Tibial artery (tissue), 4 donors: ENCODE data around the gene GNAS.

Experiments used
- DNase-seq, 2 donors: peaks; one replicate each; pipeline ENCODE4 v3.0.0-alpha.2; 2019
- H3K27ac ChIP-seq, 2 donors: fragments of 200-600 bp; sonication (generic) in 1 of 2; 1 replicate in 1 of 2; 2 replicates in 1 of 2; pipeline ENCODE4 v1.5.1; 2018 to 2019; ENCODE audit warnings: mild to moderate bottlenecking in 1 of 2
- H3K27me3 ChIP-seq, 2 donors: fragments of 200-600 bp; sonication (generic) in 1 of 2; one replicate each; pipeline versions ENCODE4 v1.5.1 to v1.6.0; 2016 to 2019
- H3K36me3 ChIP-seq, 3 donors: fragments of 200-600 bp; sonication (generic) in 2 of 3; one replicate each; pipeline ENCODE4 v1.5.1; 2016 to 2019; ENCODE audit warnings: mild to moderate bottlenecking in 2 of 3
- H3K4me1 ChIP-seq, 4 donors: fragments of 200-600 bp; sonication (generic) in 2 of 4; 1 replicate in 3 of 4; 2 replicates in 1 of 4; pipeline ENCODE4 v1.5.1; 2016 to 2019
- H3K4me3 ChIP-seq, 2 donors: fragments of 200-600 bp; sonication (generic) in 1 of 2; 1 replicate in 1 of 2; 2 replicates in 1 of 2; pipeline ENCODE4 v1.5.1; 2018 to 2019; ENCODE audit warnings: mild to moderate bottlenecking in 2 of 2
- H3K9me3 ChIP-seq, 3 donors: fragments of 200-600 bp; sonication (generic) in 1 of 3; one replicate each; pipeline ENCODE4 v1.5.1; 2016 to 2019
- intact Hi-C: fragments of 100-400 bp; cut with DNase I; formaldehyde crosslinking; loops from one replicate; pipeline ENCODE4 v1.15.0; 2023; ENCODE audit warnings: low total_unique reads
- TF ChIP-seq, protein P1 (sequence below), 2 experiments: fragments of 200-600 bp in 1 of 2; fragments of 450-650 bp in 1 of 2; IDR thresholded peaks; one replicate each; pipeline ENCODE4 v1.5.1; 2017 to 2019; ENCODE audit warnings: antibody characterized with exemption in 2 of 2, mild to moderate bottlenecking in 1 of 2, moderate library complexity in 1 of 2

Gene GNAS

DNA sequence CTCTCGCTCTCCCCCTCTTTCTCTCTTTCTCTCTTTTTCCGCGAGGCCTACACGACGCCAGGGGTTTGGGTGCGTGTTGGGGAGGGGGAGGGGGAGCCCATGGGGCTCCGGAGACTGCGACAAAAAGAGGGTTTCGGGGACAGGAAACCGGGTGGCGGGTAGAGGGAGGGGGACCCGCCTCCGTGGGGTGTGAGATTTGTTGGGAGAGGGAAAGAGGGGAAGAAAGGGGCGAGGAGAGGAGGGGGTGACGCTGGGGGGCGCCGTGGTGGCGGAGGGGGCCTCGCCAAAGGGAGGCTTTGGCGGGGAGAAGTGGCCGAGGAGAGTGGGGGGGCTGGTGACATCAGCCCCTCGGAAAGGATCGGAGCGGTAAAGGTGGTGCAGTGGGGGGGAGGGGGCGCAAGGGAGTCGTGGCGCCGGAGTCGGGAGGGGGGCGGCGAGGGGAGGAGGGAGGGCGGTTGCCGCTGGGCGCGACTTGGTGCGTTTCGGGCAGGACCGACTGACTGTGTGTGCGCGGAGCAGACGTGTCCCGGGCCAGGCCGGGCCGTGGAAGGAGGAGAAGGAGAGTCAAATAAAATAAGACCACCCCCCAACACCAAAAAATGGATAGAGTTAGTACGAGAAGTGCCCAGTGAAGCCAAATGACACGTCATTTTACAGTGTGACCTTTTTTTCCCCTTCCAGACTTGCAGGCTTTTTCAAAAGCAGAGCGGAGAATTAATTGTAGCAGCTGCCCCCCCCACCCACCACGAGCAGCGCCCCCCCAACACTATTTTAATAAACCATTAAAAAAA lies 39.8 kb downstream of the GNAS start:
- peak; percentile 76 to 89 for DNase-seq
- intact Hi-C loops = loop anchor here (5.0 kb wide), 1 partner anchor 140 kb away; the partner anchor contains the start of gene ATP5F1E
- Histone ChIP-seq H3K36me3 (no peaks in the 10 kb centered on the region), H3K27ac (peak overlapping the region; percentile 100), H3K4me1 (peaks cover 0 to 53% (median 42%) of the 10 kb centered on the region in 4 donors), H3K27me3 (no peaks in the 10 kb centered on the region), H3K4me3 (peak overlapping the region; percentile 91 to 97), H3K9me3 (no peaks in the 10 kb centered on the region)
- TF ChIP-seq, protein P1, sequence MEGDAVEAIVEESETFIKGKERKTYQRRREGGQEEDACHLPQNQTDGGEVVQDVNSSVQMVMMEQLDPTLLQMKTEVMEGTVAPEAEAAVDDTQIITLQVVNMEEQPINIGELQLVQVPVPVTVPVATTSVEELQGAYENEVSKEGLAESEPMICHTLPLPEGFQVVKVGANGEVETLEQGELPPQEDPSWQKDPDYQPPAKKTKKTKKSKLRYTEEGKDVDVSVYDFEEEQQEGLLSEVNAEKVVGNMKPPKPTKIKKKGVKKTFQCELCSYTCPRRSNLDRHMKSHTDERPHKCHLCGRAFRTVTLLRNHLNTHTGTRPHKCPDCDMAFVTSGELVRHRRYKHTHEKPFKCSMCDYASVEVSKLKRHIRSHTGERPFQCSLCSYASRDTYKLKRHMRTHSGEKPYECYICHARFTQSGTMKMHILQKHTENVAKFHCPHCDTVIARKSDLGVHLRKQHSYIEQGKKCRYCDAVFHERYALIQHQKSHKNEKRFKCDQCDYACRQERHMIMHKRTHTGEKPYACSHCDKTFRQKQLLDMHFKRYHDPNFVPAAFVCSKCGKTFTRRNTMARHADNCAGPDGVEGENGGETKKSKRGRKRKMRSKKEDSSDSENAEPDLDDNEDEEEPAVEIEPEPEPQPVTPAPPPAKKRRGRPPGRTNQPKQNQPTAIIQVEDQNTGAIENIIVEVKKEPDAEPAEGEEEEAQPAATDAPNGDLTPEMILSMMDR (IDR thresholded peaks at IDR 0.05) = no peak

DNA sequence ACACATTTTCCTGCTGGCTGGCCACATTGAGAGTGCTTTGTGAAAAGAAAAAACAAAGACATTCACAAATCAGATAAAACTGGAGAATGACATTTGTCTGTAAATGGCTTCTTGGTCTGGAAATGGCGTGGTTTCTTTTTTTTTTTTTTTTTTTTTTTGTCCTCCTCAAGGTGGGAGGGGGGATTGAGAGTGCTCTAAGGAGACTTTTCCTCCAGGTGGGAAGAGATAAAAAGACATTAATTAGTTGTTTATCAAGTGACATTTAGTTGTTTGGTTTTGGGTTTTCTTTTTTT lies 40.4 kb downstream of the GNAS start:
- no peak for DNase-seq
- peak overlapping the region; percentile 100 for H3K27ac ChIP-seq
- peak overlapping the region; percentile 91 to 97 for H3K4me3 ChIP-seq
- TF ChIP-seq, protein P1 (IDR thresholded peaks at IDR 0.05) = no peak
- no peaks in the 10 kb centered on the region for H3K27me3 ChIP-seq
- H3K36me3 ChIP-seq = no peaks in the 10 kb centered on the region
- intact Hi-C loops = loop anchor here (5.0 kb wide), 1 partner anchor 139 kb away; the partner anchor contains the start of gene ATP5F1E
- H3K4me1 ChIP-seq = peaks cover 0 to 57% (median 46%) of the 10 kb centered on the region in 4 donors
- H3K9me3 ChIP-seq = no peaks in the 10 kb centered on the region

DNA sequence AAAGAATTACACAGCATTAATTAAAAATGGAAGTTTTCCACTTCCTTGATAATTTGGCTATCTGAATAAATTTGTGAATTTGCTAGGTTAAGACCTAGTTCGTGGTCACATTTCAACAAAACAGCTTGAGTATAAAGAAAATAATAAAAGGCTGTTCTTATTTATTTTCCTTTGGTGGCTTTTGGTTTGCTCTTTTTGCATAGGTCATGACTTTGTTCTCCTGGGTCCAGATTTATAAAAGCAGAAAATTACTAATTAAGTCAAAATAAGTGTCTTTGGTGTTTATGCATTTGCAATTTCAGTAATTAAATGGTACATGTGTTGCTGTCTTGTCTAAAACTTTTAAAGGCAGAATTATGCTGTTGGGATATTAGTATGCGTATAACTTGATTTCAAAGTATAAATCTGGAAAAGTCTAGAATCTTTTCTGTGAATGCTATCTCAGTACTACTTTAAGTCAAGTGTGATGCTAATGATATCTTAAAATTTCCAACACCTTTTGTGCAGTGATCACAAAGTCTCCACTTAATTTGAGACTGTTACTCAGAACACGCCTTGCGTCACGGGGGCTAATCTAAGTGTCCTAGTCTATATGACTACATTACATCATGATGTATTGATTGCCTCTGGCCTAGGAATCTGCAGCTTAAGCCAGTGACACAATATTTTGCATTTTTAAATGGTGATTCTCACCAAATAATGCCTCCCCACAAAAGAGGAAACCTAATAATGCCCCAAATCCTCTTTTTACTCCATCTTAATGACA lies 41.0 kb downstream of the GNAS start:
- Histone ChIP-seq H3K9me3 (no peaks in the 10 kb centered on the region), H3K36me3 (peaks cover 0 to under 1% (median 0%) of the 10 kb centered on the region in 3 donors), H3K27me3 (no peaks in the 10 kb centered on the region), H3K4me1 (peaks cover 0 to 61% (median 49%) of the 10 kb centered on the region in 4 donors), H3K27ac (peak overlapping the region; percentile 100), H3K4me3 (peak overlapping the region; percentile 91 to 97)
- TF ChIP-seq, protein P1 (IDR thresholded peaks at IDR 0.05) = no peak
- intact Hi-C loops = loop anchor here (5.0 kb wide), 1 partner anchor 139 kb away; the partner anchor contains the start of gene ATP5F1E
- no peak for DNase-seq

DNA sequence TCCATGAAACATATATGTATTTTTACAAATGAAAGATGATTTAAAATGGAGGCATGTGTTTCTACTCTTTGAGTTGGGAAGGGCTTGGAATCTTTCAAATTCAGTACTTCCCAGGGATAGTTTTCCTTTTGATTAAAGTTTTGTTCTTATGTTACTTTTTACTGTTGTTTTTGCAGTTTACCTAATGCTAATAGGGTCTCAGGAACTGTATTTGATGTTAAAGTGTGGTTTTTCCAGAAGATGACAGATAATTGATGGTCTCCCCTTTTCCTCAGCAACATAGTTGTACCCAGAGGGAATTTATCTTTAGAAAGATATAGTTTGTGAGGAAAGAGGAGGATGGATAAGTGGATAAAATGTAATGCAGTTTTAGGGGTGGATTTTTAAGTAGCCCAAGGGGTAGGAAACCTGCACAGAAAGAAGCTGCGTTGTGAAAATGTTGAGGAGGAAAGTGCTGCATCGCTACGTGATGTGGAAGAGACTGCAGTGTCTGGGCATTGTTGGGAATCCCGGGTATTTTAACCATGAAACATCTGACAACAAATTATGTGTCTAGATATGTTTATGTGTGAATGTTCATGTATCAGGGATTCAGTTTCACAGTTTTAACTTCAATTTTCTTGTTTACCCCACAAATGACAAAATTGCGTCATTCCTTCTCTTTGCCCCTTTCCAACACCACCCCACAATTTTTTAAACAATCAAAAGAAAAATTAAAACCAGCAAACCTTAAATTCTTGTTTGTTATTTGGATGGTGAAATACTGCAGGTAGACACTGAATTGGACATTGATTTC lies 42.3 kb downstream of the GNAS start:
- intact Hi-C loops = loop anchor here (5.0 kb wide), 1 partner anchor 137 kb away; the partner anchor contains the start of gene ATP5F1E
- no peaks in the 10 kb centered on the region for H3K9me3 ChIP-seq
- no peak for DNase-seq
- H3K36me3 ChIP-seq = peaks cover 0 to 12% (median 5%) of the 10 kb centered on the region in 3 donors
- H3K27ac ChIP-seq = peak overlapping the region; percentile 48 to 100
- H3K4me1 ChIP-seq = peaks cover 0 to 73% (median 57%) of the 10 kb centered on the region in 4 donors
- H3K27me3 ChIP-seq = no peaks in the 10 kb centered on the region
- TF ChIP-seq, protein P1 (IDR thresholded peaks at IDR 0.05) = no peak
- peak overlapping the region; percentile 4 to 11 for H3K4me3 ChIP-seq
